Hepatocyte (in vitro differentiated cells): ENCODE results near the gene CDK19. TPM values are rescaled to one million over a fixed set of nuclear protein-coding genes. Genes with fewer than 3 reads are reported as not detected.

ENCODE experiments used
- DNase-seq: peaks from one replicate; pipeline ENCODE4 v3.0.0-alpha.2; 2016; ENCODE audit warnings: low spot score
- H2AFZ ChIP-seq: fragments of 200-600 bp; sonication (generic); 2 replicates; pipeline ENCODE4 v1.6.0; 2016; ENCODE audit warnings: antibody characterized with exemption, mild to moderate bottlenecking
- H3K27ac ChIP-seq: fragments of 200-600 bp; sonication (generic); 2 replicates; pipeline ENCODE4 v1.5.1; 2016; ENCODE audit warnings: mild to moderate bottlenecking
- H3K27me3 ChIP-seq: fragments of 200-600 bp; sonication (generic); 2 replicates; pipeline ENCODE4 v1.6.1; 2016
- H3K36me3 ChIP-seq: fragments of 200-600 bp; sonication (generic); replicated peaks from 2 replicates; pipeline ENCODE4 v1.5.1; 2016; ENCODE audit warnings: low read depth; ENCODE audit not compliant: insufficient read depth
- H3K4me1 ChIP-seq: fragments of 200-600 bp; sonication (generic); 2 replicates; pipeline ENCODE4 v1.5.1; 2016; ENCODE audit warnings: mild to moderate bottlenecking, moderate library complexity; ENCODE audit not compliant: insufficient read depth
- H3K4me2 ChIP-seq: fragments of 200-600 bp; sonication (generic); 2 replicates; pipeline ENCODE4 v1.6.0; 2016
- H3K4me3 ChIP-seq: fragments of 200-600 bp; sonication (generic); 2 replicates; pipeline ENCODE4 v1.5.1; 2016; ENCODE audit warnings: mild to moderate bottlenecking
- H3K79me2 ChIP-seq: fragments of 200-600 bp; sonication (generic); 2 replicates; pipeline ENCODE4 v1.6.0; 2017; ENCODE audit warnings: mild to moderate bottlenecking
- H3K9me2 ChIP-seq: fragments of 200-600 bp; sonication (generic); replicated peaks from 2 replicates; pipeline ENCODE4 v1.6.0; 2017; ENCODE audit warnings: mild to moderate bottlenecking; ENCODE audit not compliant: insufficient read depth
- H3K9me3 ChIP-seq: fragments of 200-600 bp; sonication (generic); 2 replicates; pipeline ENCODE4 v1.5.1; 2016; ENCODE audit warnings: low read depth, mild to moderate bottlenecking
- H4K20me1 ChIP-seq: fragments of 200-600 bp; sonication (generic); 2 replicates; pipeline ENCODE4 v1.6.0; 2016; ENCODE audit warnings: mild to moderate bottlenecking; ENCODE audit not compliant: insufficient read depth, poor library complexity, severe bottlenecking
- CTCF ChIP-seq: fragments of 200-600 bp; sonication (generic); IDR thresholded peaks from 2 replicates; pipeline ENCODE4 v1.5.1; 2016; ENCODE audit warnings: antibody characterized with exemption, mild to moderate bottlenecking; ENCODE audit not compliant: poor library complexity
- EZH2 ChIP-seq: fragments of 200-600 bp; sonication (generic); IDR thresholded peaks from 2 replicates; pipeline ENCODE4 v1.6.1; 2016; ENCODE audit warnings: antibody characterized with exemption, mild to moderate bottlenecking, borderline replicate concordance
- EZH2phosphoT487 ChIP-seq: fragments of 200-600 bp; sonication (generic); IDR thresholded peaks from one replicate; pipeline ENCODE4 v1.6.1; 2018; ENCODE audit warnings: antibody characterized with exemption, mild to moderate bottlenecking, low read depth, moderate library complexity; ENCODE audit not compliant: unreplicated experiment, severe bottlenecking
- WGBS: methylation state at CpG from one replicate; pipeline ENCODE4 v1.1.6; 2016; ENCODE audit warnings: low lambda C conversion rate; ENCODE audit errors: missing lambda C conversion rate; 5-methylcytosine and 5-hydroxymethylcytosine counted together
- polyA plus RNA-seq: library from polyadenylated mRNA; unstranded; fragments of >200 nt; fragmentation: Nextera tagmentation; extraction: Ambion mirVana; gene quantifications from 2 replicates; pipeline ENCODE4 v1.2.1, GENCODE V29; 2016
- total RNA-seq: library from RNA; depleted of rRNA; stranded (reverse); fragments of >200 nt; gene quantifications from 2 replicates; pipeline ENCODE4 v1.2.3, GENCODE V29; 2014

CDK19 gene
- total and polyA plus RNA-seq, 2 experiments from 2014 or later = 7.3 to 18.6 TPM

- no peaks in the 10 kb centered on the region for H3K36me3 ChIP-seq
- H4K20me1 ChIP-seq = no peaks in the 10 kb centered on the region
- H3K4me3 ChIP-seq = no peak overlapping the region
- no peaks in the 10 kb centered on the region for H3K4me1 ChIP-seq
- H3K9me3 ChIP-seq = no peaks in the 10 kb centered on the region
- WGBS = 47% methylated on average over 2 of the region's 2 CpGs
- no peak overlapping the region for H2AFZ ChIP-seq
- peaks cover 11% of the 10 kb centered on the region for H3K79me2 ChIP-seq
- no peak for TF ChIP-seq EZH2
- TF ChIP-seq CTCF = no peak
- TF ChIP-seq EZH2phosphoT487 = no peak
- H3K27me3 ChIP-seq = no peaks in the 10 kb centered on the region
- no peak overlapping the region for H3K27ac ChIP-seq
- H3K9me2 ChIP-seq = no peaks in the 10 kb centered on the region
- DNase-seq = no peak
- no peak overlapping the region for H3K4me2 ChIP-seq
Measured at GRCh38 chr6:110703010-110703905, 112.0 kb downstream of the CDK19 start.

- no peak overlapping the region for H3K27ac ChIP-seq
- no peak for TF ChIP-seq EZH2phosphoT487
- TF ChIP-seq EZH2 = no peak
- TF ChIP-seq CTCF = no peak
- H3K36me3 ChIP-seq = no peaks in the 10 kb centered on the region
- no peak for DNase-seq
- no peaks in the 10 kb centered on the region for H3K27me3 ChIP-seq
- H3K9me3 ChIP-seq = peaks cover 3% of the 10 kb centered on the region
- 82% methylated on average over 3 of the region's 3 CpGs for WGBS
- no peak overlapping the region for H3K4me3 ChIP-seq
- H3K9me2 ChIP-seq = no peaks in the 10 kb centered on the region
- H3K4me2 ChIP-seq = no peak overlapping the region
- H4K20me1 ChIP-seq = no peaks in the 10 kb centered on the region
- peaks cover 38% of the 10 kb centered on the region for H3K79me2 ChIP-seq
- H2AFZ ChIP-seq = no peak overlapping the region
- H3K4me1 ChIP-seq = no peaks in the 10 kb centered on the region
Measured at GRCh38 chr6:110699780-110700179, 115.5 kb downstream of the CDK19 start.

DNA sequence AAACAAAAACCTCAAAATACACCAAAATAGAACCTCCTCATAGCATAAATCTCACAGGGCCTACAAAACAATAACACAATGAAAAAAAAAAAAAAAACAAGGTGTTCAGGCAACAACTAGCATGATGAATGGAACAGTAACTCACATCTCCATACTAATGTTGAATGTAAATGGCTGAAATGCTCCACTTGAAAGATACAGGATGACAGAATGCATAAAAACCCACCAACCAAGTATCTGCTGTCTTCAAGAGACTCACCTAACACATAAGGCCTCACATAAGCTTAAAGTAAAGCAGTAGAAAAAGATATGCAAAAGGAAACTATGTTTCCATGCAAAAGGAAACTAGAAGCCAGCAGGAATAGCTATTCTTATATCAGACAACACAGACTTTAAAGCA, 121.3 kb downstream of the CDK19 start:
- H3K9me3 ChIP-seq = peaks cover 3% of the 10 kb centered on the region
- DNase-seq = no peak
- H2AFZ ChIP-seq = no peak overlapping the region
- no peak overlapping the region for H3K4me3 ChIP-seq
- no peaks in the 10 kb centered on the region for H3K9me2 ChIP-seq
- H4K20me1 ChIP-seq = no peaks in the 10 kb centered on the region
- no peak overlapping the region for H3K27ac ChIP-seq
- no peaks in the 10 kb centered on the region for H3K4me1 ChIP-seq
- TF ChIP-seq EZH2phosphoT487 (no peak), EZH2 (no peak), CTCF (no peak)
- no peaks in the 10 kb centered on the region for H3K27me3 ChIP-seq
- peaks cover 62% of the 10 kb centered on the region for H3K79me2 ChIP-seq
- H3K36me3 ChIP-seq = no peaks in the 10 kb centered on the region
- H3K4me2 ChIP-seq = no peak overlapping the region
